ENCODE data around the gene RIN1. TPM values are rescaled to one million over a fixed set of nuclear protein-coding genes. Genes with fewer than 3 reads are reported as not detected.

Gene RIN1
- total RNA-seq, 4 donors from 2014 or later = 8.8 to 43.8 (median 14.4) TPM

GRCh38 chr11:66317723-66318599 is 18.3 kb downstream of the RIN1 start:
- DNase-seq = peak; percentile 47
- no peaks in the 10 kb centered on the region for H3K36me3 ChIP-seq
- H3K4me1 ChIP-seq = peaks cover 15 to 39% (median 28%) of the 10 kb centered on the region in 4 donors
- H3K27ac ChIP-seq = peak overlapping the region; percentile 79 to 95 (median 88)
- H3K9me3 ChIP-seq = no peaks in the 10 kb centered on the region
- H3K27me3 ChIP-seq = no peaks in the 10 kb centered on the region
- no peak overlapping the region for H3K4me3 ChIP-seq
- intact Hi-C loops (cut with DNase I; ENCODE audit: low total_unique reads) (no loop called here), in situ Hi-C loops (cut with MboI; ENCODE audit: low pct_ligation_motif_present in 1 of 4, low pct_unique_long_range_greater_than_20kb in 1 of 4, low sequenced_read_pairs in 3 of 4) (no loop called here)
- TF ChIP-seq POLR2AphosphoS5 (IDR thresholded peaks at IDR 0.05) (no peak), EP300 (IDR thresholded peaks at IDR 0.05; ENCODE audit: low read depth) (no peak), CTCF (IDR thresholded peaks at IDR 0.05) (no peak), POLR2A (IDR thresholded peaks at IDR 0.05) (no peak)
- WGBS, 2 donors (ENCODE audit: low coverage in 1 of 2) = 42% methylated on average over 15 of the region's 16 CpGs; no CpG with 5 or more reads in 1 of the 2 donors

GRCh38 chr11:66317322-66317722 is 18.9 kb downstream of the RIN1 start:
- Histone ChIP-seq H3K4me3 (peak overlapping the region; percentile 25 to 44 (median 40)), H3K27me3 (no peaks in the 10 kb centered on the region), H3K9me3 (no peaks in the 10 kb centered on the region), H3K36me3 (no peaks in the 10 kb centered on the region), H3K27ac (peak overlapping the region; percentile 79 to 95 (median 88)), H3K4me1 (peaks cover 16 to 41% (median 29%) of the 10 kb centered on the region in 4 donors)
- TF ChIP-seq EP300 (IDR thresholded peaks at IDR 0.05; ENCODE audit: low read depth) (no peak), CTCF (IDR thresholded peaks at IDR 0.05) (no peak), POLR2AphosphoS5 (IDR thresholded peaks at IDR 0.05) (no peak), POLR2A (IDR thresholded peaks at IDR 0.05) (no peak)
- 40 to 51% methylated on average over 1 to 12 of the region's 14 CpGs for WGBS, 2 donors (ENCODE audit: low coverage in 1 of 2)
- no peak for DNase-seq
- intact Hi-C loops (cut with DNase I; ENCODE audit: low total_unique reads) (no loop called here), in situ Hi-C loops (cut with MboI; ENCODE audit: low pct_ligation_motif_present in 1 of 4, low pct_unique_long_range_greater_than_20kb in 1 of 4, low sequenced_read_pairs in 3 of 4) (no loop called here)

GRCh38 chr11:66316849-66317251 is 19.4 kb downstream of the RIN1 start, which contains the start of gene CD248:
CD248 (minus strand) TSS chr11:66317044; CDS start chr11:66317027, 17 bp downstream.
- intact Hi-C loops (cut with DNase I; ENCODE audit: low total_unique reads) = no loop called here
- H3K27ac ChIP-seq = peak within 1 kb of the TSS; percentile 79 to 95 (median 88)
- 49% methylated on average over 21 of the region's 29 CpGs; no CpG with 5 or more reads in 1 of the 2 donors for WGBS, 2 donors (ENCODE audit: low coverage in 1 of 2)
- no peaks in the 10 kb centered on the region for H3K27me3 ChIP-seq
- no peaks in the 10 kb centered on the region for H3K9me3 ChIP-seq
- H3K4me3 ChIP-seq = peak within 1 kb of the TSS; percentile 25 to 44 (median 40)
- in situ Hi-C loops (cut with MboI; ENCODE audit: low pct_ligation_motif_present in 1 of 4, low pct_unique_long_range_greater_than_20kb in 1 of 4, low sequenced_read_pairs in 3 of 4) = no loop called here
- DNase-seq = peak; percentile 43
- H3K36me3 ChIP-seq = no peaks in the 10 kb centered on the region
- TF ChIP-seq EP300 (IDR thresholded peaks at IDR 0.05; ENCODE audit: low read depth) (no peak), CTCF (IDR thresholded peaks at IDR 0.05) (no peak), POLR2AphosphoS5 (IDR thresholded peaks at IDR 0.05) (peak in 2 of 3 donors; percentile 26 to 38)
- peaks cover 16 to 43% (median 29%) of the 10 kb centered on the region in 4 donors for H3K4me1 ChIP-seq

Measured in transverse colon (tissue), 4 donors.